Karpas-422 (cell line): ENCODE results near the gene NF2. TPM values are rescaled to one million over a fixed set of nuclear protein-coding genes. Genes with fewer than 3 reads are reported as not detected.

ENCODE experiments used
- DNase-seq: peaks from one replicate; pipeline ENCODE4 v3.0.0-alpha.2; 2015
- H2AFZ ChIP-seq: fragments of 200-600 bp; sonication (generic); 2 replicates; pipeline ENCODE4 v1.6.1; 2014; ENCODE audit warnings: antibody characterized with exemption, low read length, mixed read lengths
- H3K27ac ChIP-seq: fragments of 200-600 bp; sonication (generic); 2 replicates; pipeline ENCODE4 v1.5.1; 2014; ENCODE audit warnings: mild to moderate bottlenecking, low read length, moderate library complexity
- H3K27me3 ChIP-seq: fragments of 200-600 bp; sonication (generic); 2 replicates; pipeline ENCODE4 v1.6.1; 2014; ENCODE audit warnings: low read length, mixed read lengths
- H3K36me3 ChIP-seq: fragments of 200-600 bp; sonication (generic); 2 replicates; pipeline ENCODE4 v1.6.1; 2014; ENCODE audit warnings: low read length, mixed read lengths; ENCODE audit not compliant: insufficient read depth
- H3K4me1 ChIP-seq: fragments of 200-600 bp; sonication (generic); 2 replicates; pipeline ENCODE4 v1.6.1; 2014; ENCODE audit warnings: mild to moderate bottlenecking, low read length, mixed read lengths
- H3K4me2 ChIP-seq: fragments of 200-600 bp; sonication (generic); 2 replicates; pipeline ENCODE4 v1.6.1; 2014; ENCODE audit warnings: low read length, low read depth, mild to moderate bottlenecking; ENCODE audit not compliant: poor library complexity, severe bottlenecking
- H3K4me3 ChIP-seq: fragments of 200-600 bp; sonication (generic); 2 replicates; pipeline ENCODE4 v1.5.1; 2014; ENCODE audit warnings: mild to moderate bottlenecking, antibody characterized with exemption, low read length, mixed read lengths
- H3K79me2 ChIP-seq: fragments of 200-600 bp; sonication (generic); 2 replicates; pipeline ENCODE4 v1.6.1; 2014; ENCODE audit warnings: mild to moderate bottlenecking, low read length, mixed read lengths
- H3K9ac ChIP-seq: fragments of 200-600 bp; sonication (generic); 2 replicates; pipeline ENCODE4 v1.6.0; 2014; ENCODE audit warnings: low read length
- H3K9me2 ChIP-seq: fragments of 200-600 bp; sonication (generic), shearing (Covaris generic); replicated peaks from 2 replicates; pipeline ENCODE4 v1.6.0; 2014; ENCODE audit warnings: mild to moderate bottlenecking, low read length, moderate library complexity; ENCODE audit not compliant: insufficient read depth
- H3K9me3 ChIP-seq: fragments of 300-700, 200-600 bp; sonication (generic); 2 replicates; pipeline ENCODE4 v1.6.1; 2014; ENCODE audit warnings: low read length, mixed read lengths
- H4K20me1 ChIP-seq: fragments of 200-600 bp; sonication (generic); 2 replicates; pipeline ENCODE4 v1.6.1; 2014; ENCODE audit warnings: mild to moderate bottlenecking, antibody characterized with exemption, low read length, low read depth; ENCODE audit not compliant: insufficient read depth
- total RNA-seq: library from RNA; depleted of rRNA; stranded (reverse); fragments of >200 nt; shearing (Covaris generic); gene quantifications from 2 replicates; pipeline ENCODE4 v1.2.3, GENCODE V29; 2014; ENCODE audit warnings: low replicate concordance

Gene NF2
- total RNA-seq, 1 experiment from 2014 or later, result 19.0 TPM

DNA sequence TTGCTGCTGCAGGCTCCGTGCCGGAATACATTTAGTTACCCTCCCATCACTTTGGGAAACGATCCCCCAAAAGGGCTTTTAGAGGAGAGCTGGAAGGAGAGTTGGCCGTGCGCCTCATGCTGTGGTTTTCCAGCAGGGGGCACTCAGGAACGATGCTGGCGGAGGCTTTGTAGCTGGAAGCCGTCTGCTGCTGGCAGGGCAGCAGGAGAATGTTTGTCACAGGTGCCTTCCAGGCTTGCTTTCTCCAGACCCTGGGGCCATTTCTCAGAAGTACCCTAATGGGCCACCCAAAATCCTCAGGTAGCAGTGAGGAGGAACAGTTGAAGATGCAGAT is 86.4 kb downstream of the NF2 start:
- H3K36me3 ChIP-seq, result no peaks in the 10 kb centered on the region

GRCh38 chr22:29690476-29690875 is 87.0 kb downstream of the NF2 start:
- Histone ChIP-seq H3K27me3 (no peaks in the 10 kb centered on the region), H3K9me2 (no peaks in the 10 kb centered on the region), H3K36me3 (no peaks in the 10 kb centered on the region), H3K79me2 (no peaks in the 10 kb centered on the region), H3K4me1 (peaks cover 25% of the 10 kb centered on the region), H4K20me1 (no peaks in the 10 kb centered on the region; the same call in 1 of the 2 replicates), H3K27ac (no peak overlapping the region), H2AFZ (no peak overlapping the region), H3K4me3 (no peak overlapping the region), H3K4me2 (no peak overlapping the region), H3K9ac (no peak overlapping the region), H3K9me3 (no peaks in the 10 kb centered on the region)
- no peak for DNase-seq

More for the DNA sequence above, 86.4 kb downstream of the NF2 start:
- no peaks in the 10 kb centered on the region; the same call in 1 of the 2 replicates for H4K20me1 ChIP-seq
- H3K9me2 ChIP-seq, result no peaks in the 10 kb centered on the region
- no peak overlapping the region for H3K9ac ChIP-seq
- H3K4me2 ChIP-seq, result no peak overlapping the region
- H3K9me3 ChIP-seq, result no peaks in the 10 kb centered on the region
- H3K27ac ChIP-seq, result no peak overlapping the region
- peaks cover 24% of the 10 kb centered on the region for H3K4me1 ChIP-seq
- no peak overlapping the region for H3K4me3 ChIP-seq
- H3K79me2 ChIP-seq, result no peaks in the 10 kb centered on the region
- DNase-seq, result peak; percentile 76
- no peaks in the 10 kb centered on the region for H3K27me3 ChIP-seq
- H2AFZ ChIP-seq, result no peak overlapping the region

- no peaks in the 10 kb centered on the region for H3K36me3 ChIP-seq
- H4K20me1 ChIP-seq, result no peaks in the 10 kb centered on the region; the same call in 1 of the 2 replicates
- no peaks in the 10 kb centered on the region for H3K27me3 ChIP-seq
- no peak overlapping the region for H3K4me3 ChIP-seq
- no peak overlapping the region for H2AFZ ChIP-seq
- peaks cover 36% of the 10 kb centered on the region for H3K4me1 ChIP-seq
- H3K9me3 ChIP-seq, result no peaks in the 10 kb centered on the region
- H3K27ac ChIP-seq, result no peak overlapping the region
- no peaks in the 10 kb centered on the region for H3K9me2 ChIP-seq
- no peak overlapping the region for H3K4me2 ChIP-seq
- H3K79me2 ChIP-seq, result no peaks in the 10 kb centered on the region
- no peak overlapping the region for H3K9ac ChIP-seq
- DNase-seq, result no peak
Observed at GRCh38 chr22:29691636-29692326, 88.3 kb downstream of the NF2 start.

GRCh38 chr22:29692327-29692640 is 88.9 kb downstream of the NF2 start:
- Histone ChIP-seq H3K4me3 (no peak overlapping the region), H3K36me3 (no peaks in the 10 kb centered on the region), H4K20me1 (no peaks in the 10 kb centered on the region; the same call in 1 of the 2 replicates), H3K4me1 (peaks cover 34% of the 10 kb centered on the region), H2AFZ (no peak overlapping the region), H3K27ac (no peak overlapping the region), H3K9ac (no peak overlapping the region), H3K4me2 (no peak overlapping the region), H3K9me2 (no peaks in the 10 kb centered on the region), H3K79me2 (no peaks in the 10 kb centered on the region), H3K9me3 (no peaks in the 10 kb centered on the region), H3K27me3 (no peaks in the 10 kb centered on the region)
- no peak for DNase-seq

DNA sequence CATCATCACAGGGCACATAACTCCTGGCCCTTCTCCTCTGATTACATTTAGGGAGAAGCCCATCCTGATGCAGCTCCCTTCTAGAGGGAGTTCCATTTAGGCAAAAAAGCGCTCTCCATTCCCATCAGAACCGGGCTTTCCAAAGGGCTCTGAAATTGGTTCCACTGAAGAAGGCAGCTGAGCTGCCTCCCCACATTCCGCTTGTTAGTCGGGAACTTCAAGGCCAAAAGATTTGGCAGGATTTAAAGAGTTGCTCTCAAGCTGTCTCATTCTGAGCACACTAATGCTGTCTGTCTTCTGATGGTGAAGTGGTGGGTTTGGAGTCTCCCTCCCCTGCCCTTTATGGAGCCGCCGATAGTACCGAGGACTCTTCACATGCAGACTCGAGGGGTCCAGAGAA is 89.7 kb downstream of the NF2 start:
- Histone ChIP-seq H3K79me2 (no peaks in the 10 kb centered on the region), H3K9me2 (no peaks in the 10 kb centered on the region), H2AFZ (no peak overlapping the region), H3K9ac (no peak overlapping the region), H3K4me1 (peaks cover 25% of the 10 kb centered on the region), H4K20me1 (no peaks in the 10 kb centered on the region; the same call in 1 of the 2 replicates), H3K4me3 (no peak overlapping the region), H3K4me2 (no peak overlapping the region), H3K36me3 (no peaks in the 10 kb centered on the region), H3K9me3 (no peaks in the 10 kb centered on the region), H3K27ac (no peak overlapping the region), H3K27me3 (no peaks in the 10 kb centered on the region)
- DNase-seq, result no peak

GRCh38 chr22:29693671-29694070 is 90.2 kb downstream of the NF2 start:
- H3K79me2 ChIP-seq, result no peaks in the 10 kb centered on the region
- H3K9me2 ChIP-seq, result no peaks in the 10 kb centered on the region
- no peak for DNase-seq
- no peak overlapping the region for H2AFZ ChIP-seq
- no peak overlapping the region for H3K4me3 ChIP-seq
- H3K27ac ChIP-seq, result no peak overlapping the region
- peaks cover 20% of the 10 kb centered on the region for H3K4me1 ChIP-seq
- H3K27me3 ChIP-seq, result no peaks in the 10 kb centered on the region
- no peaks in the 10 kb centered on the region; the same call in 1 of the 2 replicates for H4K20me1 ChIP-seq
- H3K9me3 ChIP-seq, result no peaks in the 10 kb centered on the region
- no peaks in the 10 kb centered on the region for H3K36me3 ChIP-seq
- H3K9ac ChIP-seq, result no peak overlapping the region
- no peak overlapping the region for H3K4me2 ChIP-seq

- H3K9ac ChIP-seq, result no peak overlapping the region
- H3K9me3 ChIP-seq, result no peaks in the 10 kb centered on the region
- H3K9me2 ChIP-seq, result no peaks in the 10 kb centered on the region
- peaks cover 13% of the 10 kb centered on the region for H3K4me1 ChIP-seq
- no peak overlapping the region for H3K27ac ChIP-seq
- no peak overlapping the region for H3K4me2 ChIP-seq
- DNase-seq, result no peak
- H3K27me3 ChIP-seq, result no peaks in the 10 kb centered on the region
- H4K20me1 ChIP-seq, result 0 out of 2 replicates have a peak, but pooled peaks cover 4% of the 10 kb centered on the region
- H3K4me3 ChIP-seq, result no peak overlapping the region
- no peaks in the 10 kb centered on the region for H3K79me2 ChIP-seq
- no peaks in the 10 kb centered on the region for H3K36me3 ChIP-seq
- H2AFZ ChIP-seq, result no peak overlapping the region
Observed at GRCh38 chr22:29695129-29695926, 91.9 kb downstream of the NF2 start.

- Histone ChIP-seq H3K27me3 (no peaks in the 10 kb centered on the region), H3K79me2 (no peaks in the 10 kb centered on the region), H3K27ac (no peak overlapping the region), H3K9ac (no peak overlapping the region), H3K9me3 (no peaks in the 10 kb centered on the region), H4K20me1 (peaks cover 22% of the 10 kb centered on the region), H3K4me2 (no peak overlapping the region), H3K4me1 (peaks cover 37% of the 10 kb centered on the region), H3K36me3 (no peaks in the 10 kb centered on the region), H2AFZ (no peak overlapping the region), H3K4me3 (no peak overlapping the region), H3K9me2 (no peaks in the 10 kb centered on the region)
- no peak for DNase-seq
Observed at GRCh38 chr22:29697853-29698598, 94.6 kb downstream of the NF2 start.
